RPMI7951 (cell line): ENCODE measurements around the gene NAB2. TPM values are rescaled to one million over a fixed set of nuclear protein-coding genes. Genes with fewer than 3 reads are reported as not detected.

Experiments used
- DNase-seq: peaks from one replicate; pipeline ENCODE4 v3.0.0-alpha.2; 2012; ENCODE audit warnings: low read depth
- total RNA-seq: library from RNA; depleted of rRNA; stranded (reverse); fragments of >200 nt; shearing (Covaris generic); gene quantifications from 2 replicates; pipeline ENCODE4 v1.2.3, GENCODE V29; 2014; rRNA removed

NAB2 gene
- total RNA-seq, 1 experiment from 2014 or later = 10.9 TPM

- DNase-seq = peak; percentile 41
Measured at GRCh38 chr12:57131896-57132744, 43.2 kb downstream of the NAB2 start.

- DNase-seq = peak; percentile 57
Measured at GRCh38 chr12:57133013-57133569, 44.2 kb downstream of the NAB2 start.

GRCh38 chr12:57133916-57134315, 45.0 kb downstream of the NAB2 start:
- no peak for DNase-seq

GRCh38 chr12:57134949-57135348, 46.0 kb downstream of the NAB2 start:
- no peak for DNase-seq

- DNase-seq = no peak
Measured at GRCh38 chr12:57135527-57136326, 46.8 kb downstream of the NAB2 start.

- DNase-seq = no peak
Measured at GRCh38 chr12:57138526-57139272, 49.8 kb downstream of the NAB2 start.

GRCh38 chr12:57139796-57140649, 51.1 kb downstream of the NAB2 start:
- DNase-seq = no peak

GRCh38 chr12:57141249-57141648, 52.3 kb downstream of the NAB2 start:
- no peak for DNase-seq

GRCh38 chr12:57142121-57142520, 53.2 kb downstream of the NAB2 start:
- DNase-seq = no peak

- DNase-seq = no peak
Measured at GRCh38 chr12:57142727-57143126, 53.8 kb downstream of the NAB2 start.

- no peak for DNase-seq
Measured at GRCh38 chr12:57143454-57143853, 54.5 kb downstream of the NAB2 start.

Other genes starting within 250 kb of the NAB2 start
- gene SDR9C7, start 154.7 kb upstream of the NAB2 start, total RNA-seq = not detected in 2 replicates
- gene RDH16, start 131.5 kb upstream of the NAB2 start, total RNA-seq = 0.29 TPM in 1 of 2 replicates, not detected in the other
- 2.3 and 2.6 TPM in 2 replicates for gene ZBTB39, start 82.6 kb upstream of the NAB2 start, total RNA-seq
- gene TAC3, start 72.6 kb upstream of the NAB2 start, total RNA-seq = not detected in 2 replicates
- not detected in 2 replicates for gene MYO1A, start 39.0 kb upstream of the NAB2 start, total RNA-seq
- gene NEMP1, start 10.3 kb upstream of the NAB2 start, total RNA-seq = 27.9 and 30.4 TPM in 2 replicates
- gene STAT6, start 22.2 kb downstream of the NAB2 start, total RNA-seq = 29.4 and 33.0 TPM in 2 replicates
- 28.8 and 31.6 TPM in 2 replicates for gene LRP1, start 39.4 kb downstream of the NAB2 start, total RNA-seq
- not detected in 2 replicates for gene LRP1-AS, start 58.5 kb downstream of the NAB2 start, total RNA-seq
- 1.7 and 4.1 TPM in 2 replicates for gene NXPH4, start 127.7 kb downstream of the NAB2 start, total RNA-seq
- 89.3 and 108 TPM in 2 replicates for gene SHMT2, start 140.6 kb downstream of the NAB2 start, total RNA-seq
- gene STAC3, start 162.1 kb downstream of the NAB2 start, total RNA-seq = 0.84 TPM in 1 of 2 replicates, not detected in the other